Choroid plexus epithelial cell (primary cell): ENCODE measurements around the gene IRF2BPL.

ENCODE experiments used
- DNase-seq: peaks from one replicate; pipeline ENCODE4 v3.0.0-alpha.2; 2010; ENCODE audit warnings: low read depth
- H3K4me3 ChIP-seq: 2 replicates; pipeline ENCODE4 v1.5.1; 2011; ENCODE audit warnings: low read depth, mild to moderate bottlenecking, control low read depth, low read length, moderate library complexity
- CTCF ChIP-seq: conservative IDR thresholded peaks from 2 replicates; pipeline ENCODE4 v1.5.1; 2011; ENCODE audit warnings: low read depth, mild to moderate bottlenecking, control low read depth, inconsistent platforms, low read length, moderate library complexity

Gene IRF2BPL

GRCh38 chr14:77068517-77069200 lies 40.2 kb upstream of the IRF2BPL start:
- TF ChIP-seq CTCF = no peak
- no peak overlapping the region for H3K4me3 ChIP-seq
- DNase-seq = no peak

DNA sequence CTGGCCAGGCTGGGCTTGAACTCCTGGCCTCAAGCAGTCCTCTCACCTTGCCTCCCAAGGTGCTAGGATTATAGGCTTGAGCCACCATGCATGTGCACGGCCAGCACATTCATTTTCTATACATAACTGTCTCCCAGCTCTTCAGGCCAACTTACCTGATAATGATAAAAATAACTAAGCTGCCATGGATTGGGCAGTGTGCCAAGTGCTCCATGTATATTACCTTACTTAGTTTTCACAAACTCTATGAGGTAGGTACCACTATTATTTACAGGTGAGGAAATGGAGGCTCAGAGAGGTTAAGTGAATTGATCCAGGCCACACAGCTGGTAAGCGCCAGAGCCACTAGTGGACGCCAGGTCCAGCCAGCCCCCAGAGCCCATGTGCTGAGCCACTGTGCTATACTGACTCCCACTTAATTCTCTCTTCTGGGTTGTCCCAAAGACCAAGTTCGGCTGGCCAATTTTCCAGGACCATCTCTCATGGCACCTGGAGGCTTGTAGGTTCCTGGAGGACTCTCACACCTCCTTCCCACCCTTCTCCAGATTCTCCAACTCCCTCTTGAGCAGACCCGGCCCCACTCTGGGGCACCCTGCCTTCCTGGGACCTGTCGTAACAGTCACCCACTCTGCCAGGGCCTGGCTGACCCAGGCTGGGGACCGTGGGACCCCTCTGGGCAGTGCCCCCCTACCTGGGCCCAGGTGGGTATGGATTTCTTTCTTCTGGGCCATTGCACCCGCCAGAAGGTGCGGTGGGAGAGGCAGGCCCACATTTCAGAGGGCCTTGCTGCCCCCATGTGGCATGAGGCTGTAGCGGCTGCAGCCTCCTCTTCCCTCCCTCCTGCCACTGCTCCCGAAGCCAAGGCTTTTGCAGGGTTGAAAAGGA lies 39.4 kb upstream of the IRF2BPL start:
- peak; percentile 76 for DNase-seq

GRCh38 chr14:77066578-77067172 lies 38.2 kb upstream of the IRF2BPL start:
- no peak for DNase-seq
- TF ChIP-seq CTCF = no peak
- H3K4me3 ChIP-seq = no peak overlapping the region

More for the DNA sequence above, 39.4 kb upstream of the IRF2BPL start:
- TF ChIP-seq CTCF = peak; percentile 92
- H3K4me3 ChIP-seq = no peak overlapping the region

GRCh38 chr14:77065851-77066577 lies 37.5 kb upstream of the IRF2BPL start:
- no peak for DNase-seq
- H3K4me3 ChIP-seq = no peak overlapping the region
- TF ChIP-seq CTCF = no peak

DNA sequence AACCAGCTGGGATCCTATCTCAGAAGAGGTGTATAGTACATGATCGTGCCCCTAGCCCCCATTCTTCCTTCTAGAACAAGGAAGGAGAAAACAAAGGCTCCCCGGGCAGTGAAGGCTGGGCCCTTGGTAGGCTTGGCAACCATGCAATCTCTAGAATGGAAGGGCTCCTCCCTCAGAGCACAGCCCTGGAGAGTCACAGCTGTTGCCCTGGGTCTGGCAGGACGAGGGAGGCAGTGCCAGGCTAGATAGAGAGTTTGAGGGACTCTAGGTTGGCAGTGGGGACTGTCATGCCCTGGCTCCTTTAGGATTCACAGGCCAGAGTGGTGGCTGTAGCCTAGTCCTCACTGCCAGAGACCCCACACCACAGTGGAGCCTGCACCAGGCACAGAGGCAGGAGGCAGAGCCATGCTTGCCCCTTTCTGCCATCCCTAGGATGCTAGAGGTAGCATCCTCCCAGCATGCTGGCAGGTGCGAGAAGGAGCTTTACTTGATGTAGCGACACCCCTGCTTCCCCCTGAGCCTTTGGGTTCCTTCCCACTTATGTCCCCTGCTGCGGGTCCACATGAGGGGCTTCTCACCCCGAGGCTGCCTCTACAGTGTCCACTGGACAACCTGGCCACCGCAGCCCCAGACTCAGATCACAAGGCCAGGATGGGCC lies 36.1 kb upstream of the IRF2BPL start:
- no peak for TF ChIP-seq CTCF
- H3K4me3 ChIP-seq = no peak overlapping the region
- DNase-seq = no peak

GRCh38 chr14:77063571-77064171 lies 35.2 kb upstream of the IRF2BPL start:
- DNase-seq = peak; percentile 61
- no peak overlapping the region for H3K4me3 ChIP-seq
- no peak for TF ChIP-seq CTCF
